ENCODE results near the gene AGK. TPM values are rescaled to one million over a fixed set of nuclear protein-coding genes. Genes with fewer than 3 reads are reported as not detected.
A peak's percentile ranks its signal among the peaks of the same experiment; 100 is the strongest.

Gene AGK
- total RNA-seq, 1 experiment from 2014 or later, result 41.9 TPM

- no TSS peak for BruUV-seq (replicated peaks)
- H3K9me3 ChIP-seq (ENCODE audit: low read depth, low read length, poor library complexity, severe bottlenecking), result no peaks in the 10 kb centered on the region
- TF ChIP-seq CTCF (conservative IDR thresholded peaks at IDR 0.05; ENCODE audit: low read depth, low read length), result no peak
- TF ChIP-seq EZH2 (IDR thresholded peaks at IDR 0.05; ENCODE audit: borderline replicate concordance, low read depth, low read length, poor library complexity, severe bottlenecking), result no peak
- H3K27ac ChIP-seq (ENCODE audit: low read depth, low read length, poor library complexity, severe bottlenecking), result no peak overlapping the region
- H3K27me3 ChIP-seq (replicated peaks; ENCODE audit: insufficient read depth, low read depth, low read length, poor library complexity), result no peaks in the 10 kb centered on the region
- no peak for DNase-seq (ENCODE audit: low spot score)
- no peaks in the 10 kb centered on the region for H3K36me3 ChIP-seq (ENCODE audit: insufficient read depth, low read length, poor library complexity, severe bottlenecking)
- H3K4me1 ChIP-seq (ENCODE audit: insufficient read depth, low read length, poor library complexity, severe bottlenecking), result no peaks in the 10 kb centered on the region
- no peak overlapping the region for H3K4me3 ChIP-seq (ENCODE audit: low read depth, low read length, poor library complexity, severe bottlenecking)
- POLR2A ChIA-PET (ENCODE audit: low non-redundant PET), result no interaction called here
- CTCF ChIA-PET, result no interaction called here
- intact Hi-C loops (cut with micrococcal nuclease; ENCODE audit: unreplicated experiment), result no loop called here
Measured at GRCh38 chr7:141590666-141591065, 39.5 kb downstream of the AGK start.

- no peaks in the 10 kb centered on the region for H3K9me3 ChIP-seq (ENCODE audit: low read depth, low read length, poor library complexity, severe bottlenecking)
- BruUV-seq (replicated peaks), result no TSS peak
- no peak for TF ChIP-seq EZH2 (IDR thresholded peaks at IDR 0.05; ENCODE audit: borderline replicate concordance, low read depth, low read length, poor library complexity, severe bottlenecking)
- no peak for TF ChIP-seq CTCF (conservative IDR thresholded peaks at IDR 0.05; ENCODE audit: low read depth, low read length)
- H3K4me1 ChIP-seq (ENCODE audit: insufficient read depth, low read length, poor library complexity, severe bottlenecking), result no peaks in the 10 kb centered on the region
- intact Hi-C loops (cut with micrococcal nuclease; ENCODE audit: unreplicated experiment), result no loop called here
- no peak overlapping the region for H3K27ac ChIP-seq (ENCODE audit: low read depth, low read length, poor library complexity, severe bottlenecking)
- H3K27me3 ChIP-seq (replicated peaks; ENCODE audit: insufficient read depth, low read depth, low read length, poor library complexity), result no peaks in the 10 kb centered on the region
- H3K36me3 ChIP-seq (ENCODE audit: insufficient read depth, low read length, poor library complexity, severe bottlenecking), result no peaks in the 10 kb centered on the region
- peak; percentile 30 for DNase-seq (ENCODE audit: low spot score)
- ChIA-PET POLR2A (ENCODE audit: low non-redundant PET) (no interaction called here), CTCF (no interaction called here)
- H3K4me3 ChIP-seq (ENCODE audit: low read depth, low read length, poor library complexity, severe bottlenecking), result no peak overlapping the region
Measured at GRCh38 chr7:141593134-141593533, 41.9 kb downstream of the AGK start.

- Histone ChIP-seq H3K27me3 (replicated peaks; ENCODE audit: insufficient read depth, low read depth, low read length, poor library complexity) (no peaks in the 10 kb centered on the region), H3K36me3 (ENCODE audit: insufficient read depth, low read length, poor library complexity, severe bottlenecking) (peaks cover 2% of the 10 kb centered on the region), H3K4me1 (ENCODE audit: insufficient read depth, low read length, poor library complexity, severe bottlenecking) (no peaks in the 10 kb centered on the region), H3K9me3 (ENCODE audit: low read depth, low read length, poor library complexity, severe bottlenecking) (no peaks in the 10 kb centered on the region), H3K4me3 (ENCODE audit: low read depth, low read length, poor library complexity, severe bottlenecking) (no peak overlapping the region), H3K27ac (ENCODE audit: low read depth, low read length, poor library complexity, severe bottlenecking) (no peak overlapping the region)
- CTCF ChIA-PET, result no interaction called here
- no TSS peak for BruUV-seq (replicated peaks)
- DNase-seq (ENCODE audit: low spot score), result no peak
- POLR2A ChIA-PET (ENCODE audit: low non-redundant PET), result no interaction called here
- intact Hi-C loops (cut with micrococcal nuclease; ENCODE audit: unreplicated experiment), result no loop called here
- TF ChIP-seq EZH2 (IDR thresholded peaks at IDR 0.05; ENCODE audit: borderline replicate concordance, low read depth, low read length, poor library complexity, severe bottlenecking) (no peak), CTCF (conservative IDR thresholded peaks at IDR 0.05; ENCODE audit: low read depth, low read length) (no peak)
Measured at GRCh38 chr7:141597966-141598365, 46.8 kb downstream of the AGK start.

All from A673 (cell line).